ENCODE measurements around the gene AGRN.

The AGRN gene

DNA sequence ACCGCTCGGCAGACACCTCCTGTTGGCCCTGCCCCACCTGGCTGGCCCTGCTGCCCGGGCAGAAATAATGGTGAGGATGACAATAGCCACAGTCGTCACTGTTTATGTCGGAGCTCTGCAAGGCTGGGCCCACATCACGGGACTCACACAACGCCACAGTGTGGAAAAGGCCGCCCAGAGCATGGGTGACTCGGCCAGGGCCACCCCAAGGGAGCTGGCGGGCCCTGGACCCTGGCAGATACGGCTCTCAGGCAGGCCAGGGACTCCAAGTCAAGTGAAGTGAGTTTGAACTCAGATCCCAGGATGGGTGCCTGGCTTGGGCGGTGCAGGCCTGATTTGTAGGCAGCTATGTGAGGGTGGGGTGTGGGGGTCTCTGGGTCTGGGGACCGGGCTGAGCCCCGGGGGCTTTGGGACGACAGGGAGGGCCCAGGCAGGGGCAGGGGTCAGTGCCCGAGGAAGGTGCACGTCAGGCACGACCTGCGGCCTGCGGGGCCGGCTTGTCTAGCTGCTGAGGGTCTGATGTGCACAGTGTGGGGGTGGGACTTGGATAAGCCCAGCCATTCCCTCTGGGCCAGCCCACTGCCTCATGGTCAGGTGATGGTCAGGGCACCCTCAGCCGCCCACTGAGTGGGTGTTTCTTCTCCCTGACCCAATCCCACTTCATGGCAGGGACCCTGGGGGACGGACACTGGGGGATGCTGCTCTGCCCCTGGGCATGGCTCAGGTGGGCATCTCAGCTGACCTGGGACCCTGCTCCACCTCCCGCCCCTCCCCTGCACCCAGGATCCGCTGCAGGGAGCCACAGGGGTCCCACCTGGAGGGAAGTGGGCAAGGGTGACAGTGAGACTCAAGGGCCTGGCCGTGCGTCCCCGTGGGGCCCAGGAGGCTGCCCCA is 53.2 kb downstream of the AGRN start:
- H3K23ac ChIP-seq (ENCODE audit: low read length), result no peak overlapping the region
- H2AFZ ChIP-seq (ENCODE audit: insufficient read depth, low read length, poor library complexity), result peak overlapping the region; percentile 8
- H3K4me1 ChIP-seq (ENCODE audit: control insufficient read depth in 1 of 2, insufficient read depth in 2 of 2, low read length in 2 of 2), result peaks cover 36 to 45% of the 10 kb centered on the region in 2 experiments
- no peak overlapping the region for H3K4me3 ChIP-seq (ENCODE audit: low read depth, low read length)
- no peak overlapping the region for H4K12ac ChIP-seq (ENCODE audit: low read depth, low read length)
- peak overlapping the region; percentile 41 for H3K14ac ChIP-seq (ENCODE audit: low read length)
- H3K9ac ChIP-seq (ENCODE audit: low read length), result no peak overlapping the region
- H3K79me1 ChIP-seq (ENCODE audit: low read length), result peaks cover 28% of the 10 kb centered on the region
- H3K27ac ChIP-seq (ENCODE audit: low read depth, low read length), result no peak overlapping the region
- H3K4ac ChIP-seq (ENCODE audit: low read depth, low read length), result peak overlapping the region; percentile 35
- peak; percentile 81 to 83 for DNase-seq
- peak overlapping the region; percentile 72 for H2BK12ac ChIP-seq (ENCODE audit: low read length)
- peak overlapping the region; percentile 28 for H3K18ac ChIP-seq (ENCODE audit: low read length)
- H3K9me3 ChIP-seq (ENCODE audit: insufficient read depth, low read depth, low read length), result peaks cover 2% of the 10 kb centered on the region
- H4K8ac ChIP-seq (ENCODE audit: low read depth, low read length), result peak overlapping the region; percentile 54
- H3K27me3 ChIP-seq (ENCODE audit: insufficient read depth, low read length), result no peaks in the 10 kb centered on the region
- H3K36me3 ChIP-seq (ENCODE audit: control insufficient read depth in 1 of 2, insufficient read depth in 2 of 2, low read length in 2 of 2), result no peaks in the 10 kb centered on the region
- peaks cover 2% of the 10 kb centered on the region for H3K79me2 ChIP-seq (ENCODE audit: control insufficient read depth, insufficient read depth, low read length, poor library complexity)
- H2AK5ac ChIP-seq (ENCODE audit: low read length), result peak overlapping the region; percentile 84
- H3K4me2 ChIP-seq (ENCODE audit: low read length), result no peak overlapping the region
- H2BK120ac ChIP-seq (ENCODE audit: insufficient read depth, low read length, poor library complexity), result peak overlapping the region; percentile 4
- peak overlapping the region; percentile 80 for H4K91ac ChIP-seq (ENCODE audit: low read depth, low read length)
- WGBS (ENCODE audit: extremely low coverage, insufficient coverage, insufficient read length), result no CpG with 5 or more reads among the region's 28 CpGs
- H2BK5ac ChIP-seq (ENCODE audit: low read depth, low read length, poor library complexity), result no peak overlapping the region

DNA sequence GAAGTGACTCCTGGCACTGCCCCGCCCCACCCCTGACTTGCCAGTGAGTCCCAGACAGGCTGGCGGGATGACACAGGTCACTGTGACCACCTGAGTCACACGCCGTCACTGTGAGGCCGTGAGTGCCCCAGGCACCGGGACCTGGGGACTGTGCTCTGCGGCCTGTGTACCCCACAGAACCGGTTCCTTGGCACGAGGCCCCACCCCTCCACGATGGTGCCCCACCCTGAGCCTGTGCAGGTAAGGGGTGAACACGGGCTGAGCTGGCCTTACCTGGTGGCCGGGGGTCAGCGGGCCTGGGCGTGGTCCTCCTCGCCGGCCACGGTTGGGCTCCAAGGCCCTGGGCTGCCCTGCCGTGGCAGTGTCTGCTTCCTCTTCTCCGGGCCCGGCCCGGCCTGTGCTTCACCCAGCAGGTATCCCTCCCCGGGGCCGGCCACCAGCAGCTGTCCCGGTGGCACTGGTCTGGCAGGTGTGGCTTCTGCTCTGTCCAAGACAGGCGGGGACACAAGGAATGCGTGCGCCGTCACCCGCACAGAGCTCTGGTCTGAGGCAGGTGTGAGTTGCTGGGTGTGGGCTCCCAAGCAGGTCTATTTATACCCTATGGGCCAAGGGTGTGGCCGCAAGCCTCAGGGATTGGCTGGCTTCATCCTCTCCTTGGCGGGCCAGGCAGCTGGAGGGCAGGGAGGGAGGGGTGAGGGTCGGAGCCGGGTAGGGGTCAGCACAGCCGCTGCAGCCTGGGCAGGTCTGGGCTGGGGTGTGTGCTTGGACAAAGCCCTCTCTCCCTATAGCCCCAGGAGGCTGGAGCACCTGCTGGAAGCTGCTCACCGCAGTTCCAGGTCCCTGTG is 54.0 kb downstream of the AGRN start, which contains the start of gene RNF223:
TSS of gene RNF223 (minus strand) at position 564 of the 845 bp plus-strand sequence. CDS start 1,740 bp downstream, outside the sequence.
- H3K18ac ChIP-seq (ENCODE audit: low read length), result peak within 1 kb of the TSS; percentile 28
- peak within 1 kb of the TSS; percentile 84 for H2AK5ac ChIP-seq (ENCODE audit: low read length)
- H3K27ac ChIP-seq (ENCODE audit: low read depth, low read length), result no peak within 1 kb of the TSS
- H3K9me3 ChIP-seq (ENCODE audit: insufficient read depth, low read depth, low read length), result peaks cover 2% of the 10 kb centered on the region
- peak within 1 kb of the TSS; percentile 54 for H4K8ac ChIP-seq (ENCODE audit: low read depth, low read length)
- no peak within 1 kb of the TSS for H3K4me2 ChIP-seq (ENCODE audit: low read length)
- H4K91ac ChIP-seq (ENCODE audit: low read depth, low read length), result peak within 1 kb of the TSS; percentile 80
- no peak within 1 kb of the TSS for H3K23ac ChIP-seq (ENCODE audit: low read length)
- peak within 1 kb of the TSS; percentile 8 for H3K4me3 ChIP-seq (ENCODE audit: low read depth, low read length)
- H3K9ac ChIP-seq (ENCODE audit: low read length), result no peak within 1 kb of the TSS
- H4K12ac ChIP-seq (ENCODE audit: low read depth, low read length), result no peak within 1 kb of the TSS
- no peaks in the 10 kb centered on the region for H3K27me3 ChIP-seq (ENCODE audit: insufficient read depth, low read length)
- peak within 1 kb of the TSS; percentile 4 for H2BK120ac ChIP-seq (ENCODE audit: insufficient read depth, low read length, poor library complexity)
- no peaks in the 10 kb centered on the region for H3K36me3 ChIP-seq (ENCODE audit: control insufficient read depth in 1 of 2, insufficient read depth in 2 of 2, low read length in 2 of 2)
- H2BK5ac ChIP-seq (ENCODE audit: low read depth, low read length, poor library complexity), result no peak within 1 kb of the TSS
- peak; percentile 98 for DNase-seq
- H3K4me1 ChIP-seq (ENCODE audit: control insufficient read depth in 1 of 2, insufficient read depth in 2 of 2, low read length in 2 of 2), result peaks cover 33 to 40% of the 10 kb centered on the region in 2 experiments
- H3K4ac ChIP-seq (ENCODE audit: low read depth, low read length), result peak within 1 kb of the TSS; percentile 35
- H3K79me1 ChIP-seq (ENCODE audit: low read length), result peaks cover 28% of the 10 kb centered on the region
- peak within 1 kb of the TSS; percentile 8 for H2AFZ ChIP-seq (ENCODE audit: insufficient read depth, low read length, poor library complexity)
- H3K14ac ChIP-seq (ENCODE audit: low read length), result peak within 1 kb of the TSS; percentile 41
- no CpG with 5 or more reads among the region's 35 CpGs for WGBS (ENCODE audit: extremely low coverage, insufficient coverage, insufficient read length)
- peaks cover 2% of the 10 kb centered on the region for H3K79me2 ChIP-seq (ENCODE audit: control insufficient read depth, insufficient read depth, low read length, poor library complexity)
- H2BK12ac ChIP-seq (ENCODE audit: low read length), result peak within 1 kb of the TSS; percentile 72

DNA sequence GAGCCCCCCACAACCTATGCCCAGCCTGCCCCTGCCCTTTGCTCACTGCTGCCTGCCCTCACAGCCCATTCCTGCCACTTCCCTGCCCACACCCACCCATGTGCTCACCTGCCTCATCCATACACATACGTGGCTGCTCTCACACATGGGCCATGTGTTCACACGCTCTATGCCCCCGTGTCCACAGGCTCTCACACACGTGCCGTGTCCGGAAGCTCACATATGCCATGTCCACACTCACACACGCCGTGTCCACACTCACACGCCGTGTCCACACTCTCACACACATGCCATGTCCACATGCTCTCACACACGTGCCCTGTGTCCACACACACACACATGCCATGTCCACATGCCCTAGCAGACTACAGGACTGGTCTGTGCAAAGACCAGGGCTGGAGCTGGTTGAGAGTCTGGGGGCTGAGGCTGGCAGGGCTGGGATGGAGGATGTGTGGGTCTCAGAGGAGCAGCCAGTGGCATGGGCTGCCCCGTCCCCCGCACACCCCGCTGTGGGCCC is 54.8 kb downstream of the AGRN start:
- peak overlapping the region; percentile 25 for H3K14ac ChIP-seq (ENCODE audit: low read length)
- H3K4me2 ChIP-seq (ENCODE audit: low read length), result no peak overlapping the region
- no peaks in the 10 kb centered on the region for H3K27me3 ChIP-seq (ENCODE audit: insufficient read depth, low read length)
- no peak overlapping the region for H2AFZ ChIP-seq (ENCODE audit: insufficient read depth, low read length, poor library complexity)
- H3K9ac ChIP-seq (ENCODE audit: low read length), result no peak overlapping the region
- peaks cover 31 to 37% of the 10 kb centered on the region in 2 experiments for H3K4me1 ChIP-seq (ENCODE audit: control insufficient read depth in 1 of 2, insufficient read depth in 2 of 2, low read length in 2 of 2)
- WGBS (ENCODE audit: extremely low coverage, insufficient coverage, insufficient read length), result no CpG with 5 or more reads among the region's 14 CpGs
- H2BK120ac ChIP-seq (ENCODE audit: insufficient read depth, low read length, poor library complexity), result no peak overlapping the region
- H3K23ac ChIP-seq (ENCODE audit: low read length), result no peak overlapping the region
- H2BK12ac ChIP-seq (ENCODE audit: low read length), result peak overlapping the region; percentile 2
- H3K27ac ChIP-seq (ENCODE audit: low read depth, low read length), result no peak overlapping the region
- peak overlapping the region; percentile 47 for H2AK5ac ChIP-seq (ENCODE audit: low read length)
- H4K91ac ChIP-seq (ENCODE audit: low read depth, low read length), result peak overlapping the region; percentile 80
- no peaks in the 10 kb centered on the region for H3K36me3 ChIP-seq (ENCODE audit: control insufficient read depth in 1 of 2, insufficient read depth in 2 of 2, low read length in 2 of 2)
- H3K9me3 ChIP-seq (ENCODE audit: insufficient read depth, low read depth, low read length), result peaks cover 2% of the 10 kb centered on the region
- H4K8ac ChIP-seq (ENCODE audit: low read depth, low read length), result no peak overlapping the region
- DNase-seq, result no peak
- peaks cover 2% of the 10 kb centered on the region for H3K79me2 ChIP-seq (ENCODE audit: control insufficient read depth, insufficient read depth, low read length, poor library complexity)
- no peak overlapping the region for H2BK5ac ChIP-seq (ENCODE audit: low read depth, low read length, poor library complexity)
- no peak overlapping the region for H4K12ac ChIP-seq (ENCODE audit: low read depth, low read length)
- H3K4me3 ChIP-seq (ENCODE audit: low read depth, low read length), result peak overlapping the region; percentile 8
- no peak overlapping the region for H3K18ac ChIP-seq (ENCODE audit: low read length)
- peaks cover 25% of the 10 kb centered on the region for H3K79me1 ChIP-seq (ENCODE audit: low read length)
- H3K4ac ChIP-seq (ENCODE audit: low read depth, low read length), result no peak overlapping the region

Data from trophoblast cell (in vitro differentiated cells and primary cell).